A549 treated with CORT108297 at 1 μM for 4 hours (cell line): Measurements from ENCODE around the gene ASB8. TPM values are rescaled to one million over a fixed set of nuclear protein-coding genes. Genes with fewer than 3 reads are reported as not detected.

ENCODE experiments used
- total RNA-seq: library from RNA; stranded (reverse); fragments of 200-300 nt; extraction: Qiagen RNA extraction; gene quantifications from 5 replicates; pipeline ENCODE4 v1.2.3, GENCODE V29; 2022

ASB8 gene
- 11.6 to 19.5 TPM (median 13.6 TPM) in 5 replicates for total RNA-seq

DNA sequence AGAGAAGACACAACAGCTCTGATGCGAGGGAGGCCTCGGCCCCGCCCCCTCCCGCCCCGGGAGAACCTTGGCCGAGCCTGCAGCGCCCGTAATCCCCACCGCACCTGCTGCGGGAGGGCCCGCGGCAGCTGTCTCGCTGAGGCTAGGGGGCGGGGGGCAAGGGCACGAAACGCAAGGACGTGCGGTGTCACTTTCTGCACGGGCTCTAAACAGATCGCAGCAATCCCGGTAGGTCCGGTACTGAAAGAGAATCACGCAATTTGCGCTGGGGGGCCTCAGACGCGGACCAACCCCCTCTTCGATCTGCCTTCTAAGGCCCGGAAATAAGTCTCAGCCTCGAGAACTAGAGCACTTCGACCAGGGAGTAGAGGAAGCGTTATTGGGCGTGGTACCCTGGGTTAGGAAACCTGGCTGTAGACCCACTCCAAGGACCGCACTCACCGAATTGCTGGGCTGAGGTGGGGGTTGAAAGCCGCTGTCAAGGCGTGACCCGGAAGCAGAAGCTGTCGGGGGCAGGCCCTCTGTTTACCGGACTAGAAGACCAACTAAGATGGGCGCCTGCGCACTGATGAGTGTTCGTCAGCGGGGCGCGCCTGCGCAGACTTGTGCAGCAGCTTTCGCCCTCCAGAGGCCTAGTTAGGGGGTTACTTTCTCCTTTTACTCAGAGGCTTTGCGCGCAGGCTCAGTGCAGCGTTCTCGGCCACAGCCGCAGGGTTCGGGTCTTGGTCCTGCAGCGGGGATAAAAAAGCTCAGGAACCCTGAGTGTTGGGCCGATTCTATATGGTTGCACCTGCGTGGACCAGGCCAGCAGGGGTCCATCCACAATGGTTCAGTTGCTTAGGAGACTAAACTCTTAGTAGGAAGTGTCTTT is at the start of gene ASB8:
Gene ASB8, minus strand, starts transcription at position 498 of the 871 bp plus-strand sequence. CDS start 4,019 bp downstream, outside the sequence.

DNA sequence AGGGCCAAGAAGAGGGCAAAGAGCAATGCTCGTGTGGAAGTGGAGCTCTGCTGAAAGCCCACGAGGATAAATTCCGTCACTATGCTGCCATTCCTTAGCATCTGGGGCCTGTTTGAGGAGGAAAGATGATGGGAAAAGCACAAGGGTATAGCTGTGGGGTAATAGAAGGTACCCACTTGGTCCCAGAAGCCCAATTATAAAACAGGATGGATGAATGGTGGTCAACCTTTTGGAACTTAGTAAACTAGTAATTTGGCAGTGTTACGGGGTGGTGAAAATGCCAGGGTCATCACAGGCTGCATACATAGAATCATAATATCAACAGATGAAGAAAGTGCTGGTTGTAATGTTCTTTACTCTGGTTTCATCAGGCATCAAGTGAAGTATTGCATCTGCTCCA is 45.9 kb upstream of the ASB8 start, which contains the start of gene OR10AD1:
Gene OR10AD1, minus strand, starts transcription at position 101 of the 400 bp plus-strand sequence. Its CDS starts 0 bp downstream, at position 101.

DNA sequence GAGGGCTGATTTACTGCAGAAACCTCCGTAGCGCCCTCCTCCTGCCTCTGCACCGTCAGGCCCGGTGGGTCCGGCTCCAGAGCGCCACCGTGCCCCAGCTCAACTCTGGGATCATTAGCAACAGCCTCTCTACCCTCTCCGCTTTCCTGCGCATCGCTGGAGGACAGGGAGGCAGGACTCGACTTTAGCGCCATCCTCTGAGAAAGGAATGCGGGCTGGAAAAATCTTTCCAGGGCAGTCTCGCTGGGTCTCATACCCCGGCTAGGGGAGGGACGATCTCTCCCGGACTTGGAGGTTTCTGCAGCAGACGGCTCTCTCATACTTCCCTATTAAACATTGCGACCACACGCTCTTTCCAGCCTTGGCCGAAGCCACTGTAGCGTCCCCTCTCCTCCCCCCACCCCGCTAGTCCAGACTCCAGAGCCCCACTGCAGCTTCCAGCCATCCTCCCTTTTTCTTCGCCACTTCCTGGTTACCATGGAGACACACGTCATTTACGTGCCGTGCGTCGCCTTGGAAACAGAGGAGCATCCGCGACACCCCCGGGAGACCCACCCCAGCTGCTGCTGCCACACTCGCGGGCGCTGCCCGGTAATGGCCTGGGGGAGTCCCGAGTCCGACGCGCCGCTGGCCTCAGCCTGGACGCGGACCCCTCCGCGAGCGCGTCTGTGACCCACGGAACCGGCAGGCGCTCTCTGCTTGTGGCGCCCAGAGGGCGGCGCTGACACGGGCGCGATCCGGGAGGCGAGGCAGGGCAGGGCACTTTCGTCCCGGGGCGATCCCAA is 26.0 kb upstream of the ASB8 start, which contains the start of gene CCDC184:
Gene CCDC184, plus strand, starts transcription at position 554 of the 785 bp plus-strand sequence. CDS start 479 bp downstream, outside the sequence.

GRCh38 chr12:48119078-48119833 is 38.1 kb downstream of the ASB8 start, which contains the start of gene PFKM:
Gene PFKM (plus strand): TSS chr12:48119364. CDS start chr12:48122775, 3,411 bp downstream.

GRCh38 chr12:48105867-48106680 is 51.2 kb downstream of the ASB8 start, which contains the start of gene SENP1:
Gene SENP1 (minus strand): TSS chr12:48106079. CDS start chr12:48101472, 4,607 bp downstream.

Other genes with a start within 250 kb of the ASB8 start
- 115 to 141 TPM (median 122 TPM) in 5 replicates for gene TMEM106C, start 193.9 kb downstream of the ASB8 start, total RNA-seq
- 0.02 to 0.14 TPM (median 0.07 TPM) in 5 replicates for gene COL2A1, start 153.0 kb downstream of the ASB8 start, total RNA-seq
- 11.2 to 14.0 TPM (median 12.7 TPM) in 5 replicates for gene SENP1, start 51.4 kb downstream of the ASB8 start, total RNA-seq
- gene PFKM, start 38.2 kb downstream of the ASB8 start, total RNA-seq = 27.5 to 30.8 TPM (median 28.2 TPM) in 5 replicates
- 3.1 to 4.2 TPM (median 4.1 TPM) in 5 replicates for gene CCDC184, start 26.1 kb upstream of the ASB8 start, total RNA-seq
- gene OR10AD1, start 45.8 kb upstream of the ASB8 start, total RNA-seq = not detected in 5 replicates
- 5.9 to 7.2 TPM (median 6.7 TPM) in 5 replicates for gene ZNF641, start 193.4 kb upstream of the ASB8 start, total RNA-seq